Endothelial cell of umbilical vein (primary cell): ENCODE measurements around the gene BUD31. TPM values are rescaled to one million over a fixed set of nuclear protein-coding genes. Genes with fewer than 3 reads are reported as not detected.

ENCODE experiments used
- BruUV-seq: library from RNA; stranded (reverse); fragments of 400-500 nt; replicated peaks from 2 replicates; lab custom pipeline; 2021; lab: Mats Ljungman, UMichigan
- CTCF ChIA-PET: fragments of 300-600, 350-600 bp; sonication (Branson Sonifier 250); formaldehyde crosslinking; loops from one replicate; lab custom pipeline; 2021; ENCODE audit warnings: antibody characterized with exemption, inconsistent platforms; lab: Charles Lee
- POLR2A ChIA-PET: fragments of 300-600, 350-600 bp; sonication (Branson Sonifier 250); formaldehyde crosslinking; loops from one replicate; lab custom pipeline; 2021; ENCODE audit warnings: antibody characterized with exemption, inconsistent platforms; lab: Charles Lee
- DNase-seq: peaks from one replicate; pipeline ENCODE4 v3.0.0-alpha.2; 2011; ENCODE audit warnings: low read depth, low spot score
- FAIRE-seq: peaks from 2 replicates; lab custom pipeline; 2011; peaks lifted over from hg19 to GRCh38; lab: Jason Lieb, UNC
- H2AFZ ChIP-seq: 2 replicates; pipeline ENCODE4 v1.6.0; 2012; ENCODE audit warnings: low read depth, low read length, control low read depth, inconsistent platforms
- H3K27ac ChIP-seq: 2 replicates; pipeline ENCODE4 v1.5.1; 2011; ENCODE audit warnings: low read depth, mild to moderate bottlenecking, control low read depth, low read length, moderate library complexity; ENCODE audit not compliant: insufficient read depth
- H3K27me3 ChIP-seq, 2 experiments: 2 replicates each; pipeline versions ENCODE4 v1.6.0 to v1.6.1; 2011; ENCODE audit warnings: low read length in 2 of 2, mixed read lengths in 1 of 2; ENCODE audit not compliant: control insufficient read depth in 2 of 2, insufficient read depth in 2 of 2
- H3K36me3 ChIP-seq, 2 experiments: 2 replicates in 1 of 2; 3 replicates in 1 of 2; pipeline ENCODE4 v1.5.1; 2011; ENCODE audit warnings: low read length in 2 of 2, mild to moderate bottlenecking in 1 of 2, moderate library complexity in 1 of 2; ENCODE audit not compliant: control insufficient read depth in 2 of 2, insufficient read depth in 2 of 2; ENCODE audit errors: extremely low read depth in 1 of 2
- H3K4me1 ChIP-seq: 3 replicates; pipeline ENCODE4 v1.5.1; 2011; ENCODE audit warnings: mild to moderate bottlenecking, low read length; ENCODE audit not compliant: control insufficient read depth, insufficient read depth; ENCODE audit errors: extremely low read depth
- H3K4me2 ChIP-seq: 2 replicates; pipeline ENCODE4 v1.6.1; 2011; ENCODE audit warnings: low read length, control low read depth, mixed read lengths; ENCODE audit not compliant: insufficient read depth
- H3K4me3 ChIP-seq, 3 experiments: fragments of 200-600 bp in 1 of 3; sonication (generic), shearing (Covaris generic) in 1 of 3; replicated peaks in 1 of 3; 2 replicates each; pipeline ENCODE4 v1.5.1; 2011 to 2016; ENCODE audit warnings: control low read depth in 3 of 3, low read length in 3 of 3, mild to moderate bottlenecking in 2 of 3, inconsistent platforms in 1 of 3, low read depth in 1 of 3, moderate library complexity in 1 of 3; ENCODE audit not compliant: insufficient read depth in 1 of 3
- H3K79me2 ChIP-seq: 2 replicates; pipeline ENCODE4 v1.6.0; 2012; ENCODE audit warnings: low read length, inconsistent platforms; ENCODE audit not compliant: control insufficient read depth, insufficient read depth
- H3K9ac ChIP-seq: replicated peaks from 2 replicates; pipeline ENCODE3; 2011; ENCODE audit warnings: low read length, control low read depth; ENCODE audit not compliant: insufficient read depth; ENCODE audit errors: extremely low read depth
- H3K9me1 ChIP-seq: replicated peaks from 3 replicates; pipeline ENCODE4 v1.6.0; 2011; ENCODE audit warnings: mild to moderate bottlenecking, low read length; ENCODE audit not compliant: control insufficient read depth, insufficient read depth; ENCODE audit errors: extremely low read depth
- H3K9me3 ChIP-seq: replicated peaks from 2 replicates; pipeline ENCODE4 v1.5.1; 2012; ENCODE audit warnings: low read length, inconsistent platforms; ENCODE audit not compliant: control insufficient read depth, insufficient read depth
- H4K20me1 ChIP-seq: replicated peaks from 2 replicates; pipeline ENCODE3; 2011; ENCODE audit warnings: mild to moderate bottlenecking, low read length; ENCODE audit not compliant: control insufficient read depth, insufficient read depth; ENCODE audit errors: extremely low read depth
- EZH2 ChIP-seq: IDR thresholded peaks from 2 replicates; pipeline ENCODE4 v1.6.1; 2012; ENCODE audit warnings: borderline replicate concordance, low read depth, mild to moderate bottlenecking, moderate library complexity, low read length, inconsistent platforms; ENCODE audit not compliant: severe bottlenecking
- FOS ChIP-seq: IDR thresholded peaks from 2 replicates; pipeline ENCODE4 v1.6.1; 2011; ENCODE audit warnings: mild to moderate bottlenecking, low read length, moderate library complexity, borderline replicate concordance; ENCODE audit not compliant: insufficient read depth
- GATA2 ChIP-seq: IDR thresholded peaks from 2 replicates; pipeline ENCODE4 v1.7.0; 2011; ENCODE audit warnings: low read depth, mild to moderate bottlenecking, moderate library complexity, mixed read lengths, low read length; ENCODE audit not compliant: insufficient read length, insufficient read depth
- JUN ChIP-seq: IDR thresholded peaks from 2 replicates; pipeline ENCODE4 v1.6.1; 2011; ENCODE audit warnings: borderline replicate concordance, low read depth; ENCODE audit not compliant: insufficient read length, insufficient read depth
- MYC ChIP-seq: IDR thresholded peaks from one replicate; pipeline ENCODE4 v1.6.1; 2011; ENCODE audit warnings: mild to moderate bottlenecking, low read depth, low read length
- POLR2A ChIP-seq: IDR thresholded peaks from 2 replicates; pipeline ENCODE4 v1.6.1; 2012; ENCODE audit warnings: low read depth, mild to moderate bottlenecking, control low read depth, low read length
- POLR2AphosphoS5 ChIP-seq: IDR thresholded peaks from 2 replicates; pipeline ENCODE4 v1.6.1; 2012; ENCODE audit warnings: low read depth, mild to moderate bottlenecking, control low read depth, low read length, moderate library complexity; ENCODE audit not compliant: insufficient read depth
- dilution Hi-C: fragments of 300-500 bp; cut with MboI; formaldehyde crosslinking; loops from one replicate; pipeline ENCODE4 v1.15.0; 2019; ENCODE audit warnings: low sequenced_read_pairs; ENCODE audit not compliant: extremely low pct_ligation_motif_present
- intact Hi-C: fragments of 100-400 bp; cut with micrococcal nuclease; formaldehyde crosslinking; loops from one replicate; pipeline ENCODE4 v1.10.0; 2022
- polyA plus RNA-seq, 4 experiments: library from polyadenylated mRNA; depleted of rRNA in 3 of 4; stranded (reverse) in 3 of 4; unstranded in 1 of 4; fragments of >200 nt; gene quantifications; 2 replicates each; pipeline versions ENCODE4 v1.2.1 to v1.2.3, GENCODE V29; 2011 to 2012; ENCODE audit warnings: missing spikeins in 1 of 4
- total RNA-seq: library from RNA; stranded (reverse); gene quantifications from 2 replicates; pipeline ENCODE4 v1.2.3, GENCODE V29; 2021
- TF ChIP-seq, protein P1 (sequence below): IDR thresholded peaks from 2 replicates; pipeline ENCODE4 v1.6.1; 2011; ENCODE audit not compliant: insufficient read depth, insufficient read length
- TF ChIP-seq, protein P2 (sequence below), 2 donors: IDR thresholded peaks; 1 replicate in 1 of 2; 2 replicates in 1 of 2; pipeline ENCODE4 v1.5.1; 2011; ENCODE audit warnings: low read length in 2 of 2, mild to moderate bottlenecking in 2 of 2, moderate library complexity in 2 of 2, control low read depth in 1 of 2, inconsistent platforms in 1 of 2, low read depth in 1 of 2; ENCODE audit not compliant: insufficient read depth in 1 of 2; ENCODE audit errors: extremely low read depth in 1 of 2

The BUD31 gene
- total and polyA plus RNA-seq, 2 donors (not counting 3 experiments of a cell fraction or from before 2014, with no cell fraction given), result 67.8 to 122 TPM

DNA sequence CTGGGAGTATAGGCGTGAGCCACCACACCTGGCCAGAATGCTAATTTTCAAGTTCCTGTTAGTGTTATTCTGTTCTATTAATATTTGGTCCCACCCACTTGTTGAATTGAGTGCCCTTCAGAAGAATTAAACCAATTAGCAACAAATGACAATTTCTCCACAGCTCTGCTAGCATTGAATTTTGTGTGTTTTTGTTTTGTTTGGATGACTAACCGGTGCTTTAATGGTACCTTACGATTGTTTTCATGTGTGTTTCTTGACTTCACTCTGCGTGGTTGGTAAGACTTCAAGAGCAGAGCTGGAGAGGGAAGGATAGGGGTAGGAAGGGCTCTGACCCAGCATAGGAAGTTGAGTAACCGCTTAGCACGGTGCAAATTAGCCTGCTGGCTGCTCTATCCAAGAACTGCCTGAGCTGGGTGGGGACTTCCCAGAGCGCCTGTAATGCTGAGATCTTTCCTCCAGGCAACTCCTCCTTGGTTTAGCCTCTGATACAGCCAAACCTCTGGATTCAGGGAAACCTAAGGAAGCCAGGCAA lies 29.7 kb upstream of the BUD31 start:
- peaks cover 33% of the 10 kb centered on the region for H3K4me1 ChIP-seq
- dilution Hi-C loops, result no loop called here
- H2AFZ ChIP-seq, result no peak overlapping the region
- BruUV-seq, result no TSS peak
- no peaks in the 10 kb centered on the region for H3K27me3 ChIP-seq
- DNase-seq (peak; percentile 97), FAIRE-seq (peak; percentile 100)
- H4K20me1 ChIP-seq, result no peaks in the 10 kb centered on the region
- H3K4me2 ChIP-seq, result peak overlapping the region; percentile 67
- peak overlapping the region; percentile 89 for H3K27ac ChIP-seq
- ChIA-PET CTCF (interaction anchor here (0.9 to 1.9 kb wide), 4 partner anchors 13 to 29 kb away, joined by 3 to 6 read pairs (median 4); partner anchors contain the start of genes BUD31 and PDAP1), POLR2A (interaction anchor here (1.7 kb wide), 1 partner anchor 29 kb away, joined by 6 read pairs; the partner anchor contains the start of genes BUD31 and PDAP1)
- peaks cover 62% of the 10 kb centered on the region for H3K79me2 ChIP-seq
- TF ChIP-seq MYC (peak; percentile 29), POLR2A (no peak), GATA2 (no peak), JUN (peak; percentile 68), POLR2AphosphoS5 (peak; percentile 82), FOS (peak; percentile 83), EZH2 (no peak)
- TF ChIP-seq, protein P1, sequence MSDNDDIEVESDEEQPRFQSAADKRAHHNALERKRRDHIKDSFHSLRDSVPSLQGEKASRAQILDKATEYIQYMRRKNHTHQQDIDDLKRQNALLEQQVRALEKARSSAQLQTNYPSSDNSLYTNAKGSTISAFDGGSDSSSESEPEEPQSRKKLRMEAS, result no peak
- TF ChIP-seq, protein P2, sequence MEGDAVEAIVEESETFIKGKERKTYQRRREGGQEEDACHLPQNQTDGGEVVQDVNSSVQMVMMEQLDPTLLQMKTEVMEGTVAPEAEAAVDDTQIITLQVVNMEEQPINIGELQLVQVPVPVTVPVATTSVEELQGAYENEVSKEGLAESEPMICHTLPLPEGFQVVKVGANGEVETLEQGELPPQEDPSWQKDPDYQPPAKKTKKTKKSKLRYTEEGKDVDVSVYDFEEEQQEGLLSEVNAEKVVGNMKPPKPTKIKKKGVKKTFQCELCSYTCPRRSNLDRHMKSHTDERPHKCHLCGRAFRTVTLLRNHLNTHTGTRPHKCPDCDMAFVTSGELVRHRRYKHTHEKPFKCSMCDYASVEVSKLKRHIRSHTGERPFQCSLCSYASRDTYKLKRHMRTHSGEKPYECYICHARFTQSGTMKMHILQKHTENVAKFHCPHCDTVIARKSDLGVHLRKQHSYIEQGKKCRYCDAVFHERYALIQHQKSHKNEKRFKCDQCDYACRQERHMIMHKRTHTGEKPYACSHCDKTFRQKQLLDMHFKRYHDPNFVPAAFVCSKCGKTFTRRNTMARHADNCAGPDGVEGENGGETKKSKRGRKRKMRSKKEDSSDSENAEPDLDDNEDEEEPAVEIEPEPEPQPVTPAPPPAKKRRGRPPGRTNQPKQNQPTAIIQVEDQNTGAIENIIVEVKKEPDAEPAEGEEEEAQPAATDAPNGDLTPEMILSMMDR (IDR thresholded peaks at IDR 0.05; ENCODE audit: extremely low read depth in 1 of 2, insufficient read depth in 1 of 2, low read depth in 1 of 2, low read length in 2 of 2), result no peak
- peaks cover 6 to 10% of the 10 kb centered on the region in 2 experiments for H3K36me3 ChIP-seq
- H3K9ac ChIP-seq, result peak overlapping the region; percentile 66
- H3K4me3 ChIP-seq, result peak overlapping the region in 1 of 3 experiments; percentile 38
- intact Hi-C loops, result loop anchor here (1.0 to 2.0 kb wide), 3 partner anchors 8 to 29 kb away; partner anchors contain the start of genes BUD31 and PDAP1
- H3K9me3 ChIP-seq, result no peaks in the 10 kb centered on the region
- no peaks in the 10 kb centered on the region for H3K9me1 ChIP-seq
